Measurements from ENCODE around the gene EPB41L4A. TPM values are rescaled to one million over a fixed set of nuclear protein-coding genes. Genes with fewer than 3 reads are reported as not detected.

Gene EPB41L4A
- total and polyA plus RNA-seq, 2 experiments from 2014 or later: 0.11 to 0.76 TPM

DNA sequence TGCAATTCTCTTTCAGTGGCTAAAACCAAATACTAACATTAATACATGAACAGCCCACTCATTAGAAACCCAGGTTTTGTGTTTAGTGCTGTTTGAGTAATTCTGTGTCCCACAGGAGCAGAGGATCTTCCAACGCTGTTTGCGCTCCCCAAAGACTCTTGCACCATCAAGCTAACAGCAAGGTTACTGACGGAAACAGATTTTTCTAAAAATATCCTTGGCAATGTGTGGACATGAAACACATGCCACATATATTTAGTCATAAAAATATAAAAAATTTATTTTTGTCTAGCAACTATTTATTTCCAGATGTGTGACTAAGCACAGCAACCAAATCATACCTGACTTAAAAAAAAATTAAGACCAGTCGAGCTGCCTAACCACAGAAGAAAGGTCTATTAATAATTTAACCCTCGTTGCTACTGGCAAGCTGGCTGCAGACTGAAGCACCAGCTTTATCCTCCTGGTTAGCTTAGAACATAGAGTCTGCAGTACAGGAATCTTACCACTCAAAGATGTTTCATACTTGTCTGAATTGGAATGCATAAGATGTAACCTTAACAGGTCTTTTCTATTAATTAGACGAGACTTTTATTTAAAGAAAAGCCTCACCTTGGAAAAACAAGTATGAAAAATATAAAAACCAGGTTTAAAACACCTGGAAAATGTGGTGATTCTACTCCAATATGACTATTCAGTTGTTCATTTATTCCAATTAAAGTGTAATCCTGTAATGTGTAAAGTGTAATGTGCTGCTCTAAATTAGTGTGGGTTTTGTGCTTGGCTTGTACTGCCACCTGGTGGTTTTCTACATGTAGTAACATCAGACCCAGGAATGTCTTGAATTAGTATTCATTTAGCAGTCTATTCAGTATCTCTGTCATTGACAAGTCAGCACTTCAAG, 272.5 kb downstream of the EPB41L4A start:
- 2% methylated on average over 6 of the region's 6 CpGs for WGBS, 2 experiments (ENCODE audit: low coverage in 1 of 2, low lambda C conversion rate in 2 of 2, missing lambda C conversion rate in 2 of 2)
- TF ChIP-seq EZH2phosphoT487 (IDR thresholded peaks at IDR 0.05; ENCODE audit: insufficient read depth, low read depth) (no peak), EZH2 (IDR thresholded peaks at IDR 0.05; ENCODE audit: insufficient read depth, poor library complexity, severe bottlenecking) (no peak)
- Histone ChIP-seq H3K27ac (peak overlapping the region; percentile 83), H2AFZ (no peak overlapping the region), H4K20me1 (ENCODE audit: insufficient read depth) (no peaks in the 10 kb centered on the region), H3K27me3 (replicated peaks; ENCODE audit: insufficient read depth) (no peaks in the 10 kb centered on the region), H3K4me2 (ENCODE audit: unreplicated experiment) (peak overlapping the region; percentile 70), H3K9me2 (ENCODE audit: insufficient read depth) (no peaks in the 10 kb centered on the region), H3K4me3 (peak overlapping the region; percentile 42), H3K79me2 (ENCODE audit: insufficient read depth) (0 out of 2 replicates have a peak, but pooled peaks cover 6% of the 10 kb centered on the region), H3K9me3 (ENCODE audit: low read depth) (no peaks in the 10 kb centered on the region), H3K36me3 (ENCODE audit: low read depth) (no peaks in the 10 kb centered on the region), H3F3A (ENCODE audit: insufficient read depth) (peaks cover 13% of the 10 kb centered on the region), H3K4me1 (ENCODE audit: insufficient read depth) (peaks cover 26% of the 10 kb centered on the region), H3K9ac (peak overlapping the region; percentile 66)
- in situ Hi-C loops (cut with MboI): loop anchor here (5.0 kb wide), 1 partner anchor 389 kb away; the partner anchor contains the start of gene NREP
- peak; percentile 95 for DNase-seq

DNA sequence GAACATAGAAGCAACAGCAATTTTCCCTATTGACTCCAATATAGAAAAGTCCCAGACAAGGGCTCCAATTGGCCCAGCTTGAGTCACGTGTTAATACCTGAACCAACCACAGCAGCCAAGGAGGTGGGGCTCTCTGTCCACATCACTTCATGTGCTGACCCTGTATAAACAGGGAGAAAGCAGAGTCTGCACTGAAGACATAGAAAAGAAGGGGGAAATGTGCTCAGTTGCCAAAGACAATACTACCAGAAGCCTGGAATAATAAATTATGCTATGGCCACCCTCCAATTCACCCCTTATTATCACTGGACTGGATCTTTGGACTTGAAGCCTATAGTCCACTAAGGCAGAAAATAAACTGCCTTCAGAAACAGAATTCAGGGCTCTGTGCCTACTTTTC, 275.4 kb downstream of the EPB41L4A start:
- TF ChIP-seq EZH2 (IDR thresholded peaks at IDR 0.05; ENCODE audit: insufficient read depth, poor library complexity, severe bottlenecking) (no peak), EZH2phosphoT487 (IDR thresholded peaks at IDR 0.05; ENCODE audit: insufficient read depth, low read depth) (no peak)
- no peak overlapping the region for H3K4me3 ChIP-seq
- H3K4me1 ChIP-seq (ENCODE audit: insufficient read depth): peaks cover 26% of the 10 kb centered on the region
- H3K4me2 ChIP-seq (ENCODE audit: unreplicated experiment): no peak overlapping the region
- no peak overlapping the region for H3K9ac ChIP-seq
- WGBS, 2 experiments (ENCODE audit: low coverage in 1 of 2, low lambda C conversion rate in 2 of 2, missing lambda C conversion rate in 2 of 2): 27 to 67% methylated on average over 1 of the region's 1 CpG
- H3K27me3 ChIP-seq (replicated peaks; ENCODE audit: insufficient read depth): no peaks in the 10 kb centered on the region
- no peaks in the 10 kb centered on the region for H3K36me3 ChIP-seq (ENCODE audit: low read depth)
- no peaks in the 10 kb centered on the region for H3K9me3 ChIP-seq (ENCODE audit: low read depth)
- H4K20me1 ChIP-seq (ENCODE audit: insufficient read depth): no peaks in the 10 kb centered on the region
- H3K9me2 ChIP-seq (ENCODE audit: insufficient read depth): no peaks in the 10 kb centered on the region
- H3K79me2 ChIP-seq (ENCODE audit: insufficient read depth): 0 out of 2 replicates have a peak, but pooled peaks cover 6% of the 10 kb centered on the region
- H3F3A ChIP-seq (ENCODE audit: insufficient read depth): peaks cover 13% of the 10 kb centered on the region
- no peak overlapping the region for H3K27ac ChIP-seq
- no peak for DNase-seq
- H2AFZ ChIP-seq: no peak overlapping the region
- in situ Hi-C loops (cut with MboI): loop anchor here (5.0 kb wide), 1 partner anchor 596 kb away; no protein-coding TSS in a partner anchor

DNA sequence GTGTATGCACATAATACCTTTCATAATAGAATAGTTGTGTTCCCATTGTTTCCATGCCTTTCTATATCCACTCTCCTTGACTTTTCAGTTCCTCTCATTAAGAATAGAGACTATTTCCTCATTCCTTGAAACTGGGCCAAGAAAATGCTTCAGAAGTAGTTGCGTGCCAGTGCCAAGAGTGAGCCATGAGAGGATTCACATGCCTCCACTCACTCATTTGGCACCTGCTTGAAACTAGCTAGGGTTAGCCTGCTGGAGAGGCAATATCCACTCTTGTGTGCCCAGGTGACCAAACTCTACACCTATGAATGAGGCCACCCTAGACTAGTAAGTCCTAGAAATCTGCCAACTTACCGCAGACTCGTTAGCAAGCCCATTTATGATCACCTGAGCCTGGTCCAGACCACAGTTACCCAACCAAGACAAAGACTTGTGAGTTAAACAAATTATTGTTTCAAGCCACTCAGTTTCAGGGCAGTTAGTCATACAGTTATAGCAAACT, 276.3 kb downstream of the EPB41L4A start:
- peak; percentile 83 for DNase-seq
- WGBS, 2 experiments (ENCODE audit: low coverage in 1 of 2, low lambda C conversion rate in 2 of 2, missing lambda C conversion rate in 2 of 2): 76 to 77% methylated on average over 3 of the region's 3 CpGs
- Histone ChIP-seq H3K9ac (no peak overlapping the region), H3K4me2 (ENCODE audit: unreplicated experiment) (no peak overlapping the region), H3F3A (ENCODE audit: insufficient read depth) (peaks cover 13% of the 10 kb centered on the region), H2AFZ (no peak overlapping the region), H3K36me3 (ENCODE audit: low read depth) (no peaks in the 10 kb centered on the region), H3K4me3 (no peak overlapping the region), H3K9me3 (ENCODE audit: low read depth) (no peaks in the 10 kb centered on the region), H3K4me1 (ENCODE audit: insufficient read depth) (peaks cover 26% of the 10 kb centered on the region), H4K20me1 (ENCODE audit: insufficient read depth) (no peaks in the 10 kb centered on the region), H3K27ac (no peak overlapping the region), H3K9me2 (ENCODE audit: insufficient read depth) (no peaks in the 10 kb centered on the region), H3K79me2 (ENCODE audit: insufficient read depth) (0 out of 2 replicates have a peak, but pooled peaks cover 6% of the 10 kb centered on the region), H3K27me3 (replicated peaks; ENCODE audit: insufficient read depth) (no peaks in the 10 kb centered on the region)
- TF ChIP-seq EZH2 (IDR thresholded peaks at IDR 0.05; ENCODE audit: insufficient read depth, poor library complexity, severe bottlenecking) (no peak), EZH2phosphoT487 (IDR thresholded peaks at IDR 0.05; ENCODE audit: insufficient read depth, low read depth) (no peak)
- in situ Hi-C loops (cut with MboI): loop anchor here (5.0 kb wide), 1 partner anchor 596 kb away; no protein-coding TSS in a partner anchor

DNA sequence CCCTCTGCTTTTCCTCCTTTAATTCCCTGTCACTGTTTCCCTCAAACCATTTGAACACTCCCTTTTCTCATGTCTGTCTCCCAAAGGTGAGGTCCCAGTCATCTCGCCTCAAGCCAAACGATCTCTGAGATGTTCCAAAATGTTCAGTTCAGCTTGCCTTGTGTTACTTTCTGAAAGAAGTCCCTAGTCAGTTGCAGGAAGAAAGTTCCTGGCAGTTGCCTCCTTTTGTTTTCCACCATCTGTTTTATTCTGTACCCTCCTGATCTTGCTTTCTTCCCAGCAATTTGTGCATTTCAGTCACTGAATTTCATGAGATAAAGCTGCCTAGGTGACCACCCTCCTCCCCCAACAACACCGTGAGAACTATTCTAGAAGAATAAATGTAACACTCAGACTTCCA, 277.5 kb downstream of the EPB41L4A start:
- WGBS, 2 experiments (ENCODE audit: low coverage in 1 of 2, low lambda C conversion rate in 2 of 2, missing lambda C conversion rate in 2 of 2): 95 to 96% methylated on average over 3 of the region's 3 CpGs
- Histone ChIP-seq H3K9ac (no peak overlapping the region), H4K20me1 (ENCODE audit: insufficient read depth) (no peaks in the 10 kb centered on the region), H3K27ac (no peak overlapping the region), H3K4me3 (no peak overlapping the region), H3K4me1 (ENCODE audit: insufficient read depth) (peaks cover 23% of the 10 kb centered on the region), H3K4me2 (ENCODE audit: unreplicated experiment) (no peak overlapping the region), H3K9me2 (ENCODE audit: insufficient read depth) (no peaks in the 10 kb centered on the region), H3K36me3 (ENCODE audit: low read depth) (no peaks in the 10 kb centered on the region), H3K79me2 (ENCODE audit: insufficient read depth) (0 out of 2 replicates have a peak, but pooled peaks cover 6% of the 10 kb centered on the region), H3K9me3 (ENCODE audit: low read depth) (no peaks in the 10 kb centered on the region), H3F3A (ENCODE audit: insufficient read depth) (peaks cover 10% of the 10 kb centered on the region), H2AFZ (no peak overlapping the region), H3K27me3 (replicated peaks; ENCODE audit: insufficient read depth) (no peaks in the 10 kb centered on the region)
- no peak for TF ChIP-seq EZH2 (IDR thresholded peaks at IDR 0.05; ENCODE audit: insufficient read depth, poor library complexity, severe bottlenecking)
- no peak for TF ChIP-seq EZH2phosphoT487 (IDR thresholded peaks at IDR 0.05; ENCODE audit: insufficient read depth, low read depth)
- in situ Hi-C loops (cut with MboI): loop anchor here (5.0 kb wide), 1 partner anchor 594 kb away; no protein-coding TSS in a partner anchor
- no peak for DNase-seq

Measured in GM23248 (cell line).